Measurements from ENCODE around the gene LRP11. TPM values are rescaled to one million over a fixed set of nuclear protein-coding genes. Genes with fewer than 3 reads are reported as not detected.
"Not testable (repeated sequence)": the region's sequence is repeated elsewhere in the genome, so short reads cannot be mapped to it uniquely, and the experiment has no call there.

The LRP11 gene
- total RNA-seq, 1 experiment from 2014 or later: 48.0 TPM

GRCh38 chr6:149844480-149844879 lies 19.7 kb downstream of the LRP11 start:
- Histone ChIP-seq H3K9me3 (no peaks in the 10 kb centered on the region), H3K36me3 (peaks cover 67% of the 10 kb centered on the region), H3K4me3 (no peak overlapping the region), H3K27me3 (no peaks in the 10 kb centered on the region)
- DNase-seq: no peak

DNA sequence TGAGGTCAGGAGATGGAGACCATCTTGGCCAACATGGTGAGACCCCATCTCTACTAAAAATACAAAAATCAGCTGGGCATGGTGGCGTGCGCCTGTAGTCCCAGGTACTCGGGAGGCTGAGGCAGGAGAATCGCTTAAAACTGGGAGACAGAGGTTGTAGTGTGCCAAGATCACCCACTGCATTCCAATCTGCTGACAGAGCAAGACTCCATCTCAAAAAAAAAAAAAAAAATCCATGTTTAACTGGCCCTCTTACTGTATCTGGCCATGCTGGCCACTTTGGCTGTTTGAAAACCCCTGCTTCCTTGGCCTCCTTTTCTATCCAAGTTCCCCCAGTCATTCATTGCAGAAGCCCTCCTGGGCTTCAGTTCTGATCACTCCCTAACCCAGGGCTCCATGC lies 20.1 kb downstream of the LRP11 start:
- peak; percentile 36 for DNase-seq
- H3K36me3 ChIP-seq: peaks cover 69% of the 10 kb centered on the region
- H3K9me3 ChIP-seq, H3K4me3 ChIP-seq, H3K27me3 ChIP-seq: not testable (repeated sequence)

- peak; percentile 21 for DNase-seq
- Histone ChIP-seq H3K27me3 (no peaks in the 10 kb centered on the region), H3K36me3 (peaks cover 66% of the 10 kb centered on the region), H3K4me3 (no peak overlapping the region), H3K9me3 (no peaks in the 10 kb centered on the region)
These were observed 21.0 kb downstream of the LRP11 start for GRCh38 chr6:149843051-149843633.

GRCh38 chr6:149842331-149842730 lies 21.8 kb downstream of the LRP11 start:
- Histone ChIP-seq H3K27me3 (no peaks in the 10 kb centered on the region), H3K4me3 (no peak overlapping the region), H3K36me3 (peaks cover 70% of the 10 kb centered on the region), H3K9me3 (no peaks in the 10 kb centered on the region)
- no peak for DNase-seq

DNA sequence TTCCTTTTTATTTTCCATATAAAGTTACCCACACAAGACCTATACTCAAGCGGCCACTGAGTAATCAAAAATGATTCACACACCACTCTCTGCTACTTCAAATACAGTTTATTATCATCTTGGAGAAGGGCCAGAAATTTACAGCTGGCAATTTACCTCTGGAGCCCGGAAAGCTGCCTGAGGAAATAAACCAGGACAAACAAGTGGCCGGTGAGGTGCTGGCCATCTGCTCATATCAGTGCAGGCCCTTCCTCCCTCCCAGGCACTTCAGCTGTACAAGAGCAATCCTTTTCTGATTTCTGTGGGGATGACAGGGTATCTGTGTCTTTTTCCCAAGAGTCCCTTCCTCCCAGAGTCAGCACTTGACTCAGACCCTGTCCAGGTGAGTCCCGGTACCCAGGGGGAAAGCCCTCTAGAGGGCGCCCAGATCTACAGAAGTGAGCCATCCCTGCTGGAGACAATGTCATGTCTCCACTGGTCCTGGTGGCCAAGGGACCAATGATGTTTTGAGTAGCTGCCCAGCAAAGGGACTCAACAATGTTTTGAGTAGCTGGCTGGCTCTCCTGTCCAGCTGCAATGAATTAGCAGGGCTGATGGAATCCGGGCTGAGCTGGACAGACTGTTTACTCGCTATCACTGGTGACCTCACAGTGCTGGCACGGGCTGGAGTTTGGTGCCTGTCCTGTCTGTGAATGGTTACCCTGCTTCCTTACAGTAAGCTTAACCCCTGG lies 23.6 kb downstream of the LRP11 start:
- Histone ChIP-seq H3K36me3 (peaks cover 71% of the 10 kb centered on the region), H3K9me3 (no peaks in the 10 kb centered on the region), H3K4me3 (no peak overlapping the region), H3K27me3 (no peaks in the 10 kb centered on the region)
- DNase-seq: peak; percentile 96

DNA sequence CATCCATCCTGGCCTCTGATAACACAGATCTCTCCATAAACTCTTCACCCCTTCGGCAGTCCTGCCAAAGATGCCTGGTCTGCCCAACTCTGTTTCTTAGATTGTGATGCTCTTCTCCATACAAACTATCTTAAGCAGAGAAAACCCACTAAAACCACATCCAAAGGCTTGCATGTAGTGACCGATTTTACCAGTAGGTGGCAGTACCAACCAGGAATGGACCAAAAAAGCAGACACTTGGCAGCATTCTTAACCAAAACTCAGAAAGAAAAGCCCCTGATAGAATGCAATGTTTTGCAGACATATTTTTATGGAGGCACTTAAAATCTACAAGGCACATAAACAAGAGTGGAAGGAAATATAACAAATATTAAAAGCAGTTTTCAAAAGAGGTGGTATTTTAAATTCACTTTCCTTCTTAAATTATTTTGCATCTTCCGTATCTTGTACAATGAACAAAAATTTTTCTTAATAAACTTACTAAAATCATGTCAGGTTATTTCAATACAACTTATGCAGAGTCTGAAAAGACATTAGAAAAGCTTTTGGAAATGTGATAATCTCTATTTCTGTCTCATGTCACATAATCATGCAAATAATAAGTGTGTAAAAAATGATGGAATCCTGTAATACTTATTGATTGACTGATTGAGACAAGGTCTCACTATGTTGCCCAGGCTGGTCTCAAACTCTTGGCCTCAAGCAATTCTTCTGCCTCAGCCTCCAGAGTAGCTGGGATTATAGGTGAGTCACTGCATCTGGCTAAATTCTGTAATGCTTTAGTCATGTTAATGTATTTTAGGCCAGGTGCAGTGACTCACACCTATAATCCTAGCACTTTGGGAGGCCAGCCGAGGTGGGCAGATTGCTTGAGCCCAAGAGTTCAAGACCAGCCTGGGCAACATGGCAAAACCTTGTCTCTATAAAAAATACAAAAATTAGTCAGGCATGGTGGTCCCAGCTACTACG lies 29.4 kb downstream of the LRP11 start:
- Histone ChIP-seq H3K9me3 (no peaks in the 10 kb centered on the region), H3K4me3 (no peak overlapping the region), H3K27me3 (no peaks in the 10 kb centered on the region), H3K36me3 (peaks cover 80% of the 10 kb centered on the region)
- peak; percentile 68 for DNase-seq

DNA sequence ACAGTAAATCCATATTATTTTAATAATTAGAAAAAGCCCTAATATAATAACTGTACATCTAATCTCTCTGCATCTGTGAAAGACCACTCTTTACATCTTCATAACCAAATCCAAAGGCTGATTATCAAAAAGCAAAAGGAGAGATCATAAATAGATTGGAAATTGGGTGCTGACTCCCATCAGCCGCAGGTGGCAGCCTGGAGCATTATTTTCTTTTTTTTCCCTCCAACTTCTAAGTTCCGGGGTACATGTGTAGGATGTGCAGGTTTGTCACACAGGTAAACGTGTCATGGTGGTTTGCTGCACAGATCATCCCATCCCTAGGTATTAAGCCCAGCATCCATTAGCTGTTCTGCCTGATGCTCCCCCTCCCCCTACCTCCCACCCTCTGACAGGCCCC lies 30.5 kb downstream of the LRP11 start:
- H3K9me3 ChIP-seq: no peaks in the 10 kb centered on the region
- no peaks in the 10 kb centered on the region for H3K27me3 ChIP-seq
- no peak overlapping the region for H3K4me3 ChIP-seq
- peaks cover 75% of the 10 kb centered on the region for H3K36me3 ChIP-seq
- DNase-seq: no peak

GRCh38 chr6:149831308-149831820 lies 32.8 kb downstream of the LRP11 start:
- Histone ChIP-seq H3K4me3 (no peak overlapping the region), H3K27me3 (no peaks in the 10 kb centered on the region), H3K9me3 (no peaks in the 10 kb centered on the region), H3K36me3 (peaks cover 71% of the 10 kb centered on the region)
- DNase-seq: no peak

GRCh38 chr6:149830731-149831307 lies 33.3 kb downstream of the LRP11 start:
- H3K4me3 ChIP-seq: no peak overlapping the region
- DNase-seq: no peak
- peaks cover 74% of the 10 kb centered on the region for H3K36me3 ChIP-seq
- no peaks in the 10 kb centered on the region for H3K9me3 ChIP-seq
- H3K27me3 ChIP-seq: no peaks in the 10 kb centered on the region

DNA sequence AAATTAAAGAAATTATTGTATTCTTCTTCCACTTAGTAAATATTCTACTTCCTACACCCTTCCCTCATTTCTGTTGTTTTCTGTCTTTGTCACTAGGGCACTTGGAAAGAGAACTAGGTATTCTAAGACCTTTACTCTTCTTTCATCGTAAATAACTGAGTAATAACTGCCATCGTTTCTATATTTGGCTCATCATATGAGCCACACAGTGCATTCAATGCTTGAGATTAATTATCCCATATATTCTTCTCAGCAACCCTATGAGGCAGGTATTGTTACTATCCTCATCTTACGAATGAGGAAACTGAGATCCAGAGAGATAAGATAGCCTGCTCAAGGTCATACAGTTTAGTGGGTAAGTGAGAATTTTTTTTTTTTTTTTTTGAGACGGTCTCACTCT lies 38.9 kb downstream of the LRP11 start:
- Histone ChIP-seq H3K9me3 (no peaks in the 10 kb centered on the region), H3K36me3 (peaks cover 64% of the 10 kb centered on the region), H3K4me3 (no peak overlapping the region), H3K27me3 (no peaks in the 10 kb centered on the region)
- no peak for DNase-seq

DNA sequence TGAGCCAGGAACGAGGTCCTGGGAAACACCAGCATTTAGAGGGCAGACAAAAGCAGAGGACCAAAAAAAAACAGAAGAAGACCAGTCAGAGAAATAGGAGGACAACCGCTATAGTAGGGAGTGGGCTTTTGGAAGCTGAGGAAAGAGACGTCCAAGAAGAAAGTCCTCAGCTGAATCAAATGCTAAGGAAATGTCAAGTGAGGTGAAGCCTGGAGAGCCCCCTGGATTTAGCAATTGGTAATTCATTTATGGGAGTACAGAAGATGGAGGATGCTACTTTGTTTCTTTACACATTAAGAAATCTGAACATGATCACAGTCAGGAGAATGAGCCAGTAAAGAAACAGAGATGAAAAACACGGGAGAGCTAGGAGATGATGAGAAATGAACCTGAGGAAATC lies 41.1 kb downstream of the LRP11 start:
- DNase-seq: no peak
- Histone ChIP-seq H3K4me3 (no peak overlapping the region), H3K36me3 (peaks cover 71% of the 10 kb centered on the region), H3K9me3 (no peaks in the 10 kb centered on the region), H3K27me3 (no peaks in the 10 kb centered on the region)

DNA sequence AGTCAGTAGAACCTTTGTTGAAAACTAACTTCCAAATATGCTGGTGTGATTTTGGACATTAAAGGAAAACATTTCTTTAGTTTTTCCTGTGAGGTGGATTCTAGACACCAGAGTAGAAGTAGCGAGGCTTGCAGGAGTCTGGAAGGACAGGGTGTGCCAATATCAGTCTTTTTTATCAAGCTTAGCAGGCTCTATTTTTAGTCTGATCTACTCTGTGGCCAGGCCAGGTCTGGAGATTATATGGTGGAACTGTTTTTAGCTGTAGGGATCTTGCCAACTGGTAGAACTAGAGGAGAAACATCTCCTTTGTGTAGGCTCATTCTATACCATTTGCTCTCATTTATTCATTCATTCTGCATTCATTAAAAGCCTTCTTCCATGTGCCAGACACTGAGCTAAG lies 42.7 kb downstream of the LRP11 start:
- Histone ChIP-seq H3K4me3 (no peak overlapping the region), H3K27me3 (no peaks in the 10 kb centered on the region), H3K36me3 (peaks cover 69% of the 10 kb centered on the region), H3K9me3 (no peaks in the 10 kb centered on the region)
- DNase-seq: no peak

DNA sequence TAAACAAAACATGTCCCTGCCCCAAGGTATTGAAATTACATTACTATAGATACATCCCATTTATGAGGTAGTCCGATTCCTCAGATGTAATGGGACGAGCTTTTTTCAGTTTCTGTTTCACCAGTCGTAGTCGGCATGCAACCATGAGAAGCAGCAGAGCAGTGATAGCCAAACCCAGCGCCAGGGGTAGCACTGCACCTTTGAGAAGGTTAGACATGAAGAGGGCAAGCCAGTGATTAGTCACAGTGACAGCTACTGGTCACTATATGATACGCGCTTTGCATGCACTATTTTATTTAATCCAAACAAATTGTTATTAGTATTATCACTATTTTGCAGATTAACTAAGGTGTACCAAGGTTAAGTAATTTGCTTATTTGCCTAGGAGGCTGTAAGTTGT lies 43.7 kb downstream of the LRP11 start:
- Histone ChIP-seq H3K4me3 (no peak overlapping the region), H3K36me3 (peaks cover 60% of the 10 kb centered on the region), H3K27me3 (no peaks in the 10 kb centered on the region), H3K9me3 (no peaks in the 10 kb centered on the region)
- DNase-seq: no peak

GRCh38 chr6:149815788-149816187 lies 48.4 kb downstream of the LRP11 start:
- Histone ChIP-seq H3K9me3 (no peaks in the 10 kb centered on the region), H3K4me3 (no peak overlapping the region), H3K36me3 (peaks cover 33% of the 10 kb centered on the region), H3K27me3 (no peaks in the 10 kb centered on the region)
- no peak for DNase-seq

GRCh38 chr6:149813351-149813750 lies 50.8 kb downstream of the LRP11 start:
- H3K36me3 ChIP-seq: peaks cover 33% of the 10 kb centered on the region
- no peaks in the 10 kb centered on the region for H3K9me3 ChIP-seq
- no peak for DNase-seq
- no peak overlapping the region for H3K4me3 ChIP-seq
- H3K27me3 ChIP-seq: no peaks in the 10 kb centered on the region

GRCh38 chr6:149809798-149810197 lies 54.4 kb downstream of the LRP11 start:
- H3K27me3 ChIP-seq: no peaks in the 10 kb centered on the region
- no peaks in the 10 kb centered on the region for H3K9me3 ChIP-seq
- DNase-seq: no peak
- H3K36me3 ChIP-seq: peaks cover 28% of the 10 kb centered on the region
- no peak overlapping the region for H3K4me3 ChIP-seq

DNA sequence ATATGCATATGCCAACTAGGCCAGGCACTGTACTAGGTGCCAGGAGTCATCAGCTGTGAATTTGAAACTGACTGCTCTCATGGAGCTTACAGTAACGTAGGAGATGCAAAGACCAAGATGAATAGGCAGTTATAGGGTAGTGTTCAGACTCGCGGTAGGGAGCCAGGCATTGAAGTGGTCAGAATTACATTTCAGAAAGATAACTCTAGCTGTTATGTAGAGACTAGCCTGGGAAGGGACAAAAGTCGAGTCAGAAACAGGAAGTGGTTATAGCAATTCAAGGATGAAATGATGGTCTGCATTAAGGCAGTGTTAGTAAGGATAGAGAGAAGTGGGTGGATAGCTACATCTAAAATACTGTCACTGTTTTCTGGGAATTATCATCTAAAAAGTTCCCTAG lies 58.0 kb downstream of the LRP11 start:
- peaks cover 37% of the 10 kb centered on the region for H3K36me3 ChIP-seq
- H3K4me3 ChIP-seq: no peak overlapping the region
- H3K9me3 ChIP-seq: no peaks in the 10 kb centered on the region
- DNase-seq: no peak
- no peaks in the 10 kb centered on the region for H3K27me3 ChIP-seq
